ENCODE data around the gene AP2A2.

DNA sequence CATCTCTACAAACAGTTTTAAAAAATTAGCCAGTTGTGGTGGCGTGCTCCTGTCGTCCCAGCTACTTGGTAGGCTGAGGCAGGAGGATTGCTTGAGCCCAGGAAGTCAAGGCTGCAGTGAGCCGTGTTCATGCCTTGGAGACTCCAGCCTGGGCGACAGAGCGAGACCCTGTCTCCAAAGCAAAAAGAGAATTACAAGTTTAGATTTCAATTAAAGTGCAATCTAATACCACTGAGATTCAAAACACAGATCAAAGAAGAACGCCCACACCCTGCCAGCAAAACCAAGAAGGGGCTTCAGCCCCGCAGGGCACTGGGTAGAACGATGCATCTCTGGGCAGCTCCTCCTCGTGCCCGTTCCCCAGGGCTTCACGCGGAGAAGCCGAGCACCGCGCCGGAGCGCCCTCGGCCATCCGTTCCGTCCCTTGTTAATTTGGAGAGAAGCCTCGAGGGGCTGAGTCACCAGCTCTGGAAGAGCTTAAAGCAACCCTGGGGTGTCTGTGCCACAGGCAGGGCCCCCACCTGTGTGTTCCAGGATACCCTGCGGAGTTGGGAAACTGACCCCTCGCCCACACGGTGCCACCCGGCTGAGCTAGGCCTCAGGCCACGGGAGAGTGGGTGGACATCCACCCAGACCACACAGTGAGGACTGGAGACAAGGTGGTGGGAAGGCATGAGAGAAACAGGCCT is 47.0 kb downstream of the AP2A2 start:
- no peak for TF ChIP-seq RFX5 (IDR thresholded peaks at IDR 0.05; ENCODE audit: low read depth, low read length)
- TF ChIP-seq SMC3 (IDR thresholded peaks at IDR 0.05; ENCODE audit: low read depth, low read length), result no peak
- TF ChIP-seq, protein P1, sequence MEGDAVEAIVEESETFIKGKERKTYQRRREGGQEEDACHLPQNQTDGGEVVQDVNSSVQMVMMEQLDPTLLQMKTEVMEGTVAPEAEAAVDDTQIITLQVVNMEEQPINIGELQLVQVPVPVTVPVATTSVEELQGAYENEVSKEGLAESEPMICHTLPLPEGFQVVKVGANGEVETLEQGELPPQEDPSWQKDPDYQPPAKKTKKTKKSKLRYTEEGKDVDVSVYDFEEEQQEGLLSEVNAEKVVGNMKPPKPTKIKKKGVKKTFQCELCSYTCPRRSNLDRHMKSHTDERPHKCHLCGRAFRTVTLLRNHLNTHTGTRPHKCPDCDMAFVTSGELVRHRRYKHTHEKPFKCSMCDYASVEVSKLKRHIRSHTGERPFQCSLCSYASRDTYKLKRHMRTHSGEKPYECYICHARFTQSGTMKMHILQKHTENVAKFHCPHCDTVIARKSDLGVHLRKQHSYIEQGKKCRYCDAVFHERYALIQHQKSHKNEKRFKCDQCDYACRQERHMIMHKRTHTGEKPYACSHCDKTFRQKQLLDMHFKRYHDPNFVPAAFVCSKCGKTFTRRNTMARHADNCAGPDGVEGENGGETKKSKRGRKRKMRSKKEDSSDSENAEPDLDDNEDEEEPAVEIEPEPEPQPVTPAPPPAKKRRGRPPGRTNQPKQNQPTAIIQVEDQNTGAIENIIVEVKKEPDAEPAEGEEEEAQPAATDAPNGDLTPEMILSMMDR (conservative IDR thresholded peaks at IDR 0.05; ENCODE audit: low read depth, low read length), result no peak
- TF ChIP-seq POLR2A (IDR thresholded peaks at IDR 0.05; ENCODE audit: low read depth, low read length), result no peak
- no peak for TF ChIP-seq MAFK (IDR thresholded peaks at IDR 0.05; ENCODE audit: low read depth, low read length)
- no peak for TF ChIP-seq RAD21 (IDR thresholded peaks at IDR 0.05; ENCODE audit: low read length)
- TF ChIP-seq MAZ (IDR thresholded peaks at IDR 0.05; ENCODE audit: borderline replicate concordance, low read depth, low read length), result no peak
- TF ChIP-seq BHLHE40 (IDR thresholded peaks at IDR 0.05; ENCODE audit: low read depth, low read length), result no peak
- TF ChIP-seq FOS (IDR thresholded peaks at IDR 0.05; ENCODE audit: low read depth, low read length), result no peak
- TF ChIP-seq CEBPB (IDR thresholded peaks at IDR 0.05; ENCODE audit: low read depth, low read length), result no peak

Data from IMR-90 (cell line).